ENCODE measurements around the gene ZBED2. TPM values are rescaled to one million over a fixed set of nuclear protein-coding genes. Genes with fewer than 3 reads are reported as not detected.

ZBED2 gene
- total RNA-seq, 1 experiment from 2014 or later, result 0.07 TPM

- DNase-seq (ENCODE audit: low spot score) (no peak), ATAC-seq (no peak)
- Mint-ChIP-seq H3K4me1 (no peaks in the 10 kb centered on the region), H3K27me3 (ENCODE audit: low read depth) (no peaks in the 10 kb centered on the region), H3K9me3 (no peaks in the 10 kb centered on the region), H3K27ac (no peak overlapping the region), H3K36me3 (no peaks in the 10 kb centered on the region), H3K4me3 (no peak overlapping the region)
- TF ChIP-seq TEAD1 (CRISPR knock-in tag; IDR thresholded peaks at IDR 0.05) (no peak), MXD4 (CRISPR knock-in tag; IDR thresholded peaks at IDR 0.05; ENCODE audit: borderline replicate concordance) (no peak), ZNF425 (CRISPR knock-in tag; conservative IDR thresholded peaks at IDR 0.05) (no peak), ATF1 (CRISPR knock-in tag; IDR thresholded peaks at IDR 0.05) (no peak), STAT6 (CRISPR knock-in tag; conservative IDR thresholded peaks at IDR 0.05; ENCODE audit: low read depth) (no peak), ZNF532 (CRISPR knock-in tag; IDR thresholded peaks at IDR 0.05; ENCODE audit: borderline replicate concordance) (no peak), HMGXB4 (CRISPR knock-in tag; IDR thresholded peaks at IDR 0.05) (no peak), AR (CRISPR knock-in tag; IDR thresholded peaks at IDR 0.05) (no peak), ZNF512 (CRISPR knock-in tag; IDR thresholded peaks at IDR 0.05; ENCODE audit: borderline replicate concordance) (no peak), ATF3 (CRISPR knock-in tag; conservative IDR thresholded peaks at IDR 0.05) (no peak), ZNF121 (CRISPR knock-in tag; IDR thresholded peaks at IDR 0.05) (no peak), E2F5 (CRISPR knock-in tag; IDR thresholded peaks at IDR 0.05) (no peak), ZNF281 (CRISPR knock-in tag; IDR thresholded peaks at IDR 0.05) (no peak), RELA (CRISPR knock-in tag; IDR thresholded peaks at IDR 0.05; ENCODE audit: borderline replicate concordance) (no peak), TEAD4 (CRISPR knock-in tag; IDR thresholded peaks at IDR 0.05) (no peak), MLX (CRISPR knock-in tag; IDR thresholded peaks at IDR 0.05) (no peak)
- ChIA-PET CTCF (no interaction called here), POLR2A (no interaction called here)
These were observed 47.1 kb downstream of the ZBED2 start for GRCh38 chr3:111548092-111548491.

Measured in WTC11 (cell line).